HL-60 (cell line): Measurements from ENCODE around the gene ARMC9.

Source experiments
- DNase-seq, 2 experiments: peaks; one replicate each; pipeline ENCODE4 v3.0.0-alpha.2; 2010 to 2020; ENCODE audit warnings: low read depth in 1 of 2, low spot score in 1 of 2
- H3K27ac ChIP-seq: fragments of 250-450 bp; sonication (Bioruptor Pico); replicated peaks from 2 replicates; pipeline ENCODE4 v1.5.1; 2020; ENCODE audit warnings: mild to moderate bottlenecking, moderate library complexity
- H3K27me3 ChIP-seq: fragments of 250-450 bp; sonication (Bioruptor Pico); 2 replicates; pipeline ENCODE4 v1.5.1; 2021; ENCODE audit warnings: mild to moderate bottlenecking, moderate library complexity; ENCODE audit not compliant: insufficient read depth, poor library complexity, severe bottlenecking
- H3K4me3 ChIP-seq: replicated peaks from 2 replicates; pipeline ENCODE4 v1.5.1; 2011; ENCODE audit warnings: mild to moderate bottlenecking, control low read depth, low read length; ENCODE audit not compliant: insufficient read depth
- CTCF ChIP-seq: IDR thresholded peaks from one replicate; pipeline ENCODE4 v1.5.1; 2011; ENCODE audit warnings: low read length, control low read depth, inconsistent platforms; ENCODE audit not compliant: insufficient read depth
- GABPA ChIP-seq: IDR thresholded peaks from 2 replicates; pipeline ENCODE4 v1.6.1; 2012; ENCODE audit warnings: low read depth
- POLR2AphosphoS5 ChIP-seq: IDR thresholded peaks from 2 replicates; pipeline ENCODE4 v1.6.1; 2012; ENCODE audit warnings: low read depth
- REST ChIP-seq: IDR thresholded peaks from 2 replicates; pipeline ENCODE4 v1.6.1; 2012; ENCODE audit warnings: low read depth; ENCODE audit not compliant: insufficient replicate concordance
- SPI1 ChIP-seq: IDR thresholded peaks from 2 replicates; pipeline ENCODE4 v1.6.1; 2012; ENCODE audit warnings: low read depth, mild to moderate bottlenecking, borderline replicate concordance

Gene ARMC9

GRCh38 chr2:231415029-231415428 lies 216.6 kb downstream of the ARMC9 start:
- no peak overlapping the region for H3K27ac ChIP-seq
- no peaks in the 10 kb centered on the region for H3K27me3 ChIP-seq
- H3K4me3 ChIP-seq, result no peak overlapping the region

GRCh38 chr2:231418820-231419640 lies 220.6 kb downstream of the ARMC9 start:
- Histone ChIP-seq H3K27ac (no peak overlapping the region), H3K4me3 (no peak overlapping the region), H3K27me3 (no peaks in the 10 kb centered on the region)
- DNase-seq, result no peak
- TF ChIP-seq POLR2AphosphoS5, result no peak

More at GRCh38 chr2:231415029-231415428, 216.6 kb downstream of the ARMC9 start:
- DNase-seq, result no peak
- TF ChIP-seq GABPA, result no peak
- TF ChIP-seq SPI1, result no peak
- no peak for TF ChIP-seq REST
- no peak for TF ChIP-seq POLR2AphosphoS5
- no peak for TF ChIP-seq CTCF

GRCh38 chr2:231421051-231421580 lies 222.7 kb downstream of the ARMC9 start:
- TF ChIP-seq GABPA, result no peak
- no peak for TF ChIP-seq SPI1
- TF ChIP-seq POLR2AphosphoS5, result no peak
- TF ChIP-seq REST, result no peak
- no peak for TF ChIP-seq CTCF
- no peak for DNase-seq
- H3K27ac ChIP-seq, result no peak overlapping the region
- no peaks in the 10 kb centered on the region for H3K27me3 ChIP-seq
- no peak overlapping the region for H3K4me3 ChIP-seq

GRCh38 chr2:231422056-231422455 lies 223.6 kb downstream of the ARMC9 start:
- H3K27ac ChIP-seq, result no peak overlapping the region
- DNase-seq, result no peak
- H3K4me3 ChIP-seq, result no peak overlapping the region
- no peaks in the 10 kb centered on the region for H3K27me3 ChIP-seq
- TF ChIP-seq SPI1 (no peak), GABPA (no peak), CTCF (no peak), POLR2AphosphoS5 (no peak), REST (no peak)
